Activated T-helper 1 cell treated with anti-CD3 and anti-CD28 coated beads, Interleukin-12 subunit alpha, Interleukin-12 subunit beta, Interleukin-2, Interleukin-4 antibody, amounts not matched to agents 30 ng/mL and 10 ng/mL and 1 ng/mL, durations not matched to agents 14 hours and 24 hours and 36 hours (primary cell): Measurements from ENCODE around the gene SPAG7. TPM values are rescaled to one million over a fixed set of nuclear protein-coding genes. Genes with fewer than 3 reads are reported as not detected.
A peak's percentile ranks its signal among the peaks of the same experiment; 100 is the strongest.

ENCODE experiments used
- DNase-seq: peaks from one replicate; pipeline ENCODE4 v3.0.0; 2021; ENCODE audit warnings: low spot score
- H3K27ac Mint-ChIP-seq: one replicate; pipeline ENCODE4 v1.8.0; 2021; ENCODE audit warnings: mild to moderate bottlenecking, mixed read lengths
- H3K27me3 Mint-ChIP-seq: one replicate; pipeline ENCODE4 v1.8.0; 2022; ENCODE audit warnings: mild to moderate bottlenecking, moderate library complexity, mixed read lengths; ENCODE audit not compliant: insufficient read depth
- H3K36me3 Mint-ChIP-seq: one replicate; pipeline ENCODE4 v1.8.0; 2021; ENCODE audit warnings: low read depth, mixed read lengths
- H3K4me1 Mint-ChIP-seq: one replicate; pipeline ENCODE4 v1.8.0; 2021; ENCODE audit warnings: low read depth, mixed read lengths
- H3K4me3 Mint-ChIP-seq: one replicate; pipeline ENCODE4 v1.8.0; 2021; ENCODE audit warnings: mild to moderate bottlenecking, moderate library complexity, mixed read lengths
- H3K9me3 Mint-ChIP-seq: one replicate; pipeline ENCODE4 v1.8.0; 2021; ENCODE audit warnings: mixed read lengths
- intact Hi-C: fragments of 100-400 bp; cut with micrococcal nuclease; formaldehyde crosslinking; loops from one replicate; pipeline ENCODE4 v1.15.1; 2024
- total RNA-seq: library from RNA; stranded (reverse); gene quantifications from 2 replicates; pipeline ENCODE4 v1.2.3, GENCODE V29; 2022

SPAG7 gene
- 66.5 and 69.5 TPM in 2 replicates for total RNA-seq

DNA sequence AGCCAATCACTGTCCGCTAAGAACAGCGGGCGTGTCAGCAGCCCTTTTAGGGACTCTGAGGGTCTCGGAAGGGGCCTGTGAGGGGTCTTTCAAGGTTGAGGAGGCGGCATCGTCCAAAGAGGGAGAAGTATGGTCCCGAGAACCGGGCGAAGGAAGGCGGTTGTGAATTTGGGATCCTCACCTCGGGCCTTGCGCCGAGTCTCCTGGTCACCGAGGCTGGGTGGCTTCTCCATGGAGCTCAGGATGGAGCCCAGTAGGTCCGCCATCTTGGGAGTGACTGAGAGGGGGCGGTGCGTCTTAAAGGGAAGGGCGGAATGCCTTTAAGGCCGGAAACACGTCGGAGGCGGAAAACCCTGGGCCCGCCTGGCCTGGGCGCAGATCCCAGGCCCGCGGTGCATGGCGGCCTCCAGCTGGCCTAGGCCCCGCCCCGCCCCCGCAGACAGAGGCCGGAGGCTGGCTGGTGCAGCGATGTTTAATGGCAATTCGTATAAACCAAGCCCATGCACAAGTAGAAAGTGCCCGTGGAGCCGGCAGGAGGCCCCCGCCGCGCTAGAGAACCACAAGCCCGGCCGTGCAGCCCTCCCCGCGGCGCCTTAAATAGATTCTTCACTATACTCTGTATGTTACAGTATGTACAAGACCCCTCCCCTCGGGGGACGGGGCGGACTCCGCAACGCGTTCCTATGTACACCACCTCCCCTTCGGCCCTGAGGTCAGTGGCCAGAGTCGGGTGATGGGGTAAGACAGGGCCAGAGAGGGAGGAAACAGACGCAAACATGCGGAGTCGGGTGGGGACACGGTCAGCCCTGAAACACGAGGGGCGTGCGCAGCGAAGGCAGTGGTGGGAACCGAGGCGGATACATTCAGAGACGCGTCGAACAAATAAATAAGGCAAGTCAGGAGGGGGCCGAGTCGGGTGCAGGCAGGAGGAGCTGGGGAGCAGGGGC is at the start of gene SPAG7:
Gene SPAG7 (minus strand): TSS at position 279 of the 947 bp plus-strand sequence. CDS start 13 bp downstream, at position 266.
- H3K27ac Mint-ChIP-seq, result peak within 1 kb of the TSS; percentile 79
- peak; percentile 93 for DNase-seq
- no peaks in the 10 kb centered on the region for H3K27me3 Mint-ChIP-seq
- no peaks in the 10 kb centered on the region for H3K9me3 Mint-ChIP-seq
- H3K36me3 Mint-ChIP-seq, result peaks cover 37% of the 10 kb centered on the region
- no peak within 1 kb of the TSS for H3K4me3 Mint-ChIP-seq
- H3K4me1 Mint-ChIP-seq, result peaks cover 40% of the 10 kb centered on the region
- intact Hi-C loops, result loop anchor here (1.0 to 10.0 kb wide), 10 partner anchors 12 to 1073 kb away; partner anchors contain the start of genes ARRB2, CAMKK1, CAMTA2 and PFN1

DNA sequence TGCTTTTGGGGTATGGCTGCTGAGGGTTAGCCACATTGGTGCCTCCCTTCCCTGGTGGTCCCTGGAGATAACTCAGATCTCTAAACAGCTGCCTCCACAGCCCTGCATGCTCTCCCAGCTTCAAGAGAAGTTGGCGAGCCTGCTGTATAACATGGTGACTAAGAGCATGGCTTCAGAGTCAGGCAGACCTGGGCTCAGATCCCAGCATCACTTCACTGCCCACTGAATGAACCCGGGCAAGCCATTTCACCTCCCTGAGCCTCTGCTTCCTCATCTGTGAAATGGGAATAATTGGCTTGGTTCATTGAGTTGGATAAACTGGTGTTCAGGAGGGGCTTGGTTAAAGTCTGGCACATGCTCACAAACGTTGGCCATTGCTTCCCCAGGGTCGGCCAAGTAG is 46.7 kb upstream of the SPAG7 start:
- no peaks in the 10 kb centered on the region for H3K9me3 Mint-ChIP-seq
- H3K27ac Mint-ChIP-seq, result no peak overlapping the region

DNA sequence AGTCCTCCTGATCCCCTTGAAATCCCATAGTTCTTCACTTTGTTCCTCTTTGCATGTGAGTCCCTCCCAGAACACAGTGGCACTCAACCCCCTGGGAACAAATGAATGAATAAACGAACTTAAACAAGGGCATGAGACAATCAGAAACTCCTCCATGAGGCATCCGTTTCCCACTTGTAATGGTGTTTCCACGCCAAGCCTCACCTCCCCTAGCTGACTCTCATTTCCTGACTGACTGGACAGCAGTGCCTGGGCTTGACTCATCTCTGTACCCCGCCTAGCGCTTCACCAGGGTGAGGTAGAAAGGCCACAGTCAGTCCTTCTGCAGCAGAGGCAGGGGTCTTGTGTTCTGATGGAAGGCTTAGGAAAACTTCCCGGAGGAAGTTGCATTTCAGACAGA is 44.3 kb upstream of the SPAG7 start:
- Mint-ChIP-seq H3K9me3 (no peaks in the 10 kb centered on the region), H3K27me3 (no peaks in the 10 kb centered on the region), H3K4me1 (peaks cover 27% of the 10 kb centered on the region), H3K36me3 (peaks cover 49% of the 10 kb centered on the region), H3K4me3 (peak overlapping the region; percentile 41), H3K27ac (peak overlapping the region; percentile 87)
- intact Hi-C loops, result no loop called here
- no peak for DNase-seq

More for the DNA sequence above, 46.7 kb upstream of the SPAG7 start:
- H3K4me3 Mint-ChIP-seq, result no peak overlapping the region
- peaks cover 36% of the 10 kb centered on the region for H3K4me1 Mint-ChIP-seq
- H3K36me3 Mint-ChIP-seq, result peaks cover 37% of the 10 kb centered on the region
- no peak for DNase-seq
- no peaks in the 10 kb centered on the region for H3K27me3 Mint-ChIP-seq
- intact Hi-C loops, result no loop called here

DNA sequence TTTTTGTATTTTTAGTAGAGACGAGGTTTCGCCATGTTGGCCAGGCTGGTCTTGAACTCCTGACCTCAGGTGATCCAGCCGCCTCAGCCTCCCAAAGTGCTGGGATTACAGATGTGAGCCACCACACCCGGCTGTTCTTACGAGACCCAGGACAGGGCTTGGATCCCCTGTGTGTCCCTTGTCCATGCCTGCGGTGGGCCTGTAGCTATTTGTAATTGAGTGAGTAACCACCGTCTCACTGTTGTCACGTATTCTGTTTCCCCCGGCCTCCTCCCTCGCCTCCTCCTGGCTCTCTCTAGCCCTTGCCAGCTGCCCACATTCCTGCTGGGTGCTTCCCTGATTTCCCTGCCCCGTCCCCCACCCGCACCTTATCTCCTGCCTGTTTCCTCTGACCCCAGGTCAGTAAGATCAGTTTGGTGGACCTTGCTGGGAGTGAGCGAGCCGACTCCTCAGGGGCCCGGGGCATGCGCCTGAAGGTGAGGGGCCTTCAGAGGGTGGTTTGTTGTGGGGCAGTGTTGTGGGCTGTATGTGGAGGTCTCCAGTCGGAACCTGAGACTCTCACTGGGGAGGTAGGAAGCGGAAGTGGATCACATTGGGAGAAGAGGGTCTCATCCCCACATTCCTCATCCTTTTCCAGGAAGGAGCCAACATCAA is 35.7 kb upstream of the SPAG7 start:
- peaks cover 14% of the 10 kb centered on the region for H3K4me1 Mint-ChIP-seq
- no peak for DNase-seq
- H3K27ac Mint-ChIP-seq, result no peak overlapping the region
- intact Hi-C loops, result no loop called here
- H3K4me3 Mint-ChIP-seq, result no peak overlapping the region
- no peaks in the 10 kb centered on the region for H3K27me3 Mint-ChIP-seq
- no peaks in the 10 kb centered on the region for H3K9me3 Mint-ChIP-seq
- peaks cover 55% of the 10 kb centered on the region for H3K36me3 Mint-ChIP-seq

DNA sequence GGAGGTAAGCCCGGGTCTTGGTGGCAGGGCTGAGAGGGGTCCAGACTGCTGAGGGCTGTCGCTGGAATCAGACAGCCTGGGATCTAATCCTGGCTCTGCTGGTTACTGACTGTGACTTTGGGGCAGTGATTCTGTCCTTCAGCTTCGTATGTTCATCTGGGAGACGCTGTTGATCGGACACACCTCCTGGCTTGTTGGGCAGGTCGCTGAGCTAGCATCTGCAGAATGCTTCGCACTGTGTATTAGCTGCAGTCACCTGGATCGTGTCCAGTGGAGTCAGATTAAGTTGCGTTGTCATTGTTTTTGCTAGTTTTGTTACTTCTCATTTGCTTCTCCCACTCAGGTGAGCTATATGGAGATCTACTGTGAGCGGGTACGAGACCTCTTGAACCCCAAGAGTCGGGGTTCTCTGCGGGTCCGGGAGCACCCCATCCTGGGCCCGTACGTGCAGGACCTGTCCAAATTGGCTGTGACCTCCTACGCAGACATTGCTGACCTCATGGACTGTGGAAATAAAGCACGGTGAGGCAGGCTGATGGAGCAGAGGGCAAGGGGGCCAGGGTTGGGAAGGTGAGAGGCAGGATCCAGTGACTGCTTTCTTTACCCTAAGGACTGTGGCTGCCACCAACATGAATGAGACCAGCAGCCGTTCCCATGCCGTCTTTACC is 34.6 kb upstream of the SPAG7 start:
- H3K4me3 Mint-ChIP-seq, result no peak overlapping the region
- peaks cover 46% of the 10 kb centered on the region for H3K36me3 Mint-ChIP-seq
- intact Hi-C loops, result no loop called here
- peaks cover 14% of the 10 kb centered on the region for H3K4me1 Mint-ChIP-seq
- H3K27me3 Mint-ChIP-seq, result no peaks in the 10 kb centered on the region
- no peak overlapping the region for H3K27ac Mint-ChIP-seq
- H3K9me3 Mint-ChIP-seq, result no peaks in the 10 kb centered on the region
- no peak for DNase-seq

DNA sequence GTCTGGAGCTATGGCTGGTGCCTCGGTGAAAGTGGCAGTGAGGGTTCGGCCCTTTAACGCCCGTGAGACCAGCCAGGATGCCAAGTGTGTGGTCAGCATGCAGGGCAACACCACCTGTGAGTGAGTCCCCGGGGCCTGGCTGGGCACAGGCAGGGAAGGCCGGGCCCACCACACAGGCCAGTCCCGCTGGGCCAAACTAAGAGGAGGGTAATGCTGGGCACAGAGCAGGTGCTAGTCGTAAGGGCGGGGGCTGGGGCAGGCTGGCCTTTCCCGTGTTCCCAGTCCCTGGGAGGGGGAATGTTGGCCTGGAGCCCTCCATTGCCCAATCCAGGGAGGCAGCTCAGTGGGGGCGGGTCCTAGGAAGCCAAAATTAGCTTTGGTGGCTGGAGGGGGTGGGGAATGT is 32.6 kb upstream of the SPAG7 start:
- peaks cover 15% of the 10 kb centered on the region for H3K4me1 Mint-ChIP-seq
- H3K9me3 Mint-ChIP-seq, result no peaks in the 10 kb centered on the region
- H3K27ac Mint-ChIP-seq, result no peak overlapping the region
- peak overlapping the region; percentile 90 for H3K4me3 Mint-ChIP-seq
- peaks cover 5% of the 10 kb centered on the region for H3K27me3 Mint-ChIP-seq
- intact Hi-C loops, result no loop called here
- DNase-seq, result no peak
- H3K36me3 Mint-ChIP-seq, result peaks cover 37% of the 10 kb centered on the region

DNA sequence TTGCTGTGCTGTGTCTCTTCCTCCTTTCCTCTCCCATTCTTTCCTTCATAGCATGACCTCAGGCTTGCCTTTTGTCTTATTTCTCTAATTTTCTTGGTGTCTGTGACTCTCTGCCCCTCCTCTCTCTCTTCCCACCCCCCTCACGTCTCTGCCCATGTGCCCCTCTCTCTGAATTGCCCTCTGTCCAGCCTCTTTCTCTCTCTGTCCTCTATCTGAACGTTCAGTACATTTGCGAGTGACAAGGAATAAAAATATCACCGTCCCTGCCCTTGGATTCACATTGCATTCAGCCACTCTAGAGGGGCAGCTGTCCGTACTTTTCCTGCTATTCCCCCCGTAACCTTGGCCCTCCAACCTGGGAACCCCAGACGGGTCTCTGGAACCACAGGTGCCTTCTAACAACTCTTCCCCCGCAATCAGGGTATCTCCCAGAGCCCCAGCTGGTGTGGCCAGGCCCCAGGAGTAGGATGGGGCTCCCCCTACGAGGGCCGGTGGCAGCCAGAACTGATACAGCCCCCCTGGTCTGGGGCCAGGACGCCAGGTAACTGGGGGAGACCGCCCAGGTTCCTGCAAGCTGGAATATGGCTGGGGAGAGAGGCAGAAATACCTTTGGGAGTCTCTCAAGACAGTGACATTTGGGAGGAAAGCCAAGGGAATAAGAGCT is 31.9 kb upstream of the SPAG7 start:
- peaks cover 19% of the 10 kb centered on the region for H3K4me1 Mint-ChIP-seq
- intact Hi-C loops, result loop anchor here (5.0 kb wide), 1 partner anchor 283 kb away; the partner anchor contains the start of gene RABEP1

DNA sequence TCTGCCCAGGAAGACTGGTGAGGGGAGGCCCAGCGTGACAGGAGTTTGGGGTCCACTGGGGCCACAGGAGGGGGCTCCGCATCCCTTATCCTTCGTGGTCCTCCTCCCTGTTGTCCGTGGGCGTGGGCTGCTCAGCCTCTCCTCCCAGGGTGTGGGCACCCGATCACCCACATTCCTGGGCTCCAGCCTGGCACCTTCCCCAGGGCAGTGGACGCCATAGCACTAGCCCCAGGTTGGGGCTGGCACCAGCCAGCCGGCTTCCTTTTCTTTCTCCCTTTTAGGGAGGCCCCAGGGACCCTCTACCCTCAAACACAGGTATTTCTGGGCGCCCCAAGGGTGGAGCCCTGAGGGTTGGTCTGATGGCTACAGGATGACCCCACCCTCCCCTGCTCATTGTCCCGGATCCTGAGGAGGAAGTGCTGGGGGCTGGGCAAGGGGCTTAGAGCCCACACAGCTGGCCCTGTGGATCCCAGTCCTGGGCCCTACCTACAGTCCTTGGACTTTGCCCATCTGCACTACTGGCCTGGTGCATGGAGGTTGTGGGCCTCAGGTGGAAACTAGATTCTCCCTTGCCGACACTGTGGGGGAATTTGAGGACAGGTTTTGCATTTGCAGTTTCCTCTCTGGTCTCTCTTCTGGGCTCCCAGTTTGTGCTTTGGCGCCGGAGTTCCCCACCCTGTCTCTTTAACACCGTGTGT is 31.3 kb upstream of the SPAG7 start:
- H3K27ac Mint-ChIP-seq, result peak overlapping the region; percentile 90
- intact Hi-C loops, result loop anchor here (5.0 kb wide), 1 partner anchor 283 kb away; the partner anchor contains the start of gene RABEP1

More for the DNA sequence above, 31.9 kb upstream of the SPAG7 start:
- Mint-ChIP-seq H3K36me3 (peaks cover 31% of the 10 kb centered on the region), H3K4me3 (peak overlapping the region; percentile 90), H3K9me3 (no peaks in the 10 kb centered on the region), H3K27ac (peak overlapping the region; percentile 90), H3K27me3 (peaks cover 8% of the 10 kb centered on the region)
- no peak for DNase-seq

GRCh38 chr17:4998027-4998731 is 30.6 kb upstream of the SPAG7 start:
- Mint-ChIP-seq H3K27me3 (peaks cover 8% of the 10 kb centered on the region), H3K27ac (peak overlapping the region; percentile 90)

More for the DNA sequence above, 31.3 kb upstream of the SPAG7 start:
- Mint-ChIP-seq H3K9me3 (no peaks in the 10 kb centered on the region), H3K4me3 (peak overlapping the region; percentile 90), H3K4me1 (peaks cover 19% of the 10 kb centered on the region), H3K27me3 (peaks cover 8% of the 10 kb centered on the region), H3K36me3 (peaks cover 24% of the 10 kb centered on the region)
- no peak for DNase-seq

DNA sequence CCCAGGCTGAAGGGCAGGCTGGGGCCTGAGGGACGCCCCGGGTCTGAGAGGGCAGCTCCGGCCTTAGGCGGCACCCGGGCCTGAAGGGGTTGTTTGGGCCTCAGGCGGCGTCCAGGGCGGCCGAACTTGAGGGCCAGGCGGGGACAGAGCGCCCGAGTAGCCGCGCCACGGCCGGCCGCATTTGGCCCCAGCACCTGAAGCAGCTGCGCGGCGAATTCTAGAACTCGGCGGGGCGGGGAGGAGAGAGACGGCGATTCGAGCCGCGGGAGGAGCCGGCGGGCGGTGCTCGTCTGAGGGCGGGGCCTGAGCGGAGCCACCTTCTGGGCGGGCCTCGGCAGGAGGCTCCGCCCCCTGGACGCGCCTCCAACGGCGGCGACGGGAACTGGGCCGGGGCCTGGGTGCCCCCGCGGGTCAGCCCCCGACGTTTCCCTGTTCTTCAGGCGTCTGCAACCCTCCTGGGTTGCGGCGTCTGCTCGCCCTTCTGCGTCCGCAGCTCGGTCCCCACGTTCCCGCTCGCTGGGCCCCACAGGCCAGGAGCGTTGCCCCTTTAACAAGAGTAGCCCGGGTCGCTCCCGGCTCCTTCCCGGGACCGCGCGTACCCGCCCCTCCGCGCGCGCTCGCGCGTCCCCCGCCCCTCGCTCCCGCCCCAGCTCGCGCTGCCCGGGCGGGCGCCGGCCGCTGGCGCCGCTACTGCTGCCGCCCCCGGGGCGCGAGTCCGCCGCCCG is 29.8 kb upstream of the SPAG7 start, which contains the start of the genes INCA1 and KIF1C:
Gene INCA1 (minus strand): TSS at position 221 of the 725 bp plus-strand sequence. CDS start 3,085 bp downstream, outside the sequence.
Gene KIF1C (plus strand): TSS at position 649 of the 725 bp plus-strand sequence. CDS start 2,297 bp downstream, outside the sequence.
- peaks cover 19% of the 10 kb centered on the region for H3K4me1 Mint-ChIP-seq
- intact Hi-C loops, result loop anchor here (1.0 to 5.0 kb wide), 7 partner anchors 10 to 285 kb away; partner anchors contain the start of genes CAMTA2, PFN1, RABEP1 and RNF167
- H3K27ac Mint-ChIP-seq, result peak within 1 kb of the TSS; percentile 90
- DNase-seq, result peak; percentile 89
- peaks cover 17% of the 10 kb centered on the region for H3K36me3 Mint-ChIP-seq
- peaks cover 8% of the 10 kb centered on the region for H3K27me3 Mint-ChIP-seq
- H3K4me3 Mint-ChIP-seq, result peak within 1 kb of the TSS; percentile 90
- no peaks in the 10 kb centered on the region for H3K9me3 Mint-ChIP-seq

More at GRCh38 chr17:4998027-4998731, 30.6 kb upstream of the SPAG7 start:
- DNase-seq, result no peak
- Mint-ChIP-seq H3K4me1 (peaks cover 19% of the 10 kb centered on the region), H3K36me3 (peaks cover 17% of the 10 kb centered on the region), H3K4me3 (peak overlapping the region; percentile 90), H3K9me3 (no peaks in the 10 kb centered on the region)
- intact Hi-C loops, result loop anchor here (5.0 kb wide), 1 partner anchor 284 kb away; the partner anchor contains the start of gene RABEP1
